NCI-H1436 treated with DMSO at 0.1 percent for 48 hours (cell line): ENCODE measurements around the gene DAB2IP.
"Not testable (repeated sequence)": the region's sequence is repeated elsewhere in the genome, so short reads cannot be mapped to it uniquely, and the experiment has no call there.

Source experiments
- DNase-seq: peaks from one replicate; lab custom pipeline; 2025; lab: John Stamatoyannopoulos, UW

Gene DAB2IP

GRCh38 chr9:121794334-121794733 is 142.9 kb downstream of the DAB2IP start:
- DNase-seq = not testable (repeated sequence)

GRCh38 chr9:121797081-121797480 is 145.6 kb downstream of the DAB2IP start:
- no peak for DNase-seq

DNA sequence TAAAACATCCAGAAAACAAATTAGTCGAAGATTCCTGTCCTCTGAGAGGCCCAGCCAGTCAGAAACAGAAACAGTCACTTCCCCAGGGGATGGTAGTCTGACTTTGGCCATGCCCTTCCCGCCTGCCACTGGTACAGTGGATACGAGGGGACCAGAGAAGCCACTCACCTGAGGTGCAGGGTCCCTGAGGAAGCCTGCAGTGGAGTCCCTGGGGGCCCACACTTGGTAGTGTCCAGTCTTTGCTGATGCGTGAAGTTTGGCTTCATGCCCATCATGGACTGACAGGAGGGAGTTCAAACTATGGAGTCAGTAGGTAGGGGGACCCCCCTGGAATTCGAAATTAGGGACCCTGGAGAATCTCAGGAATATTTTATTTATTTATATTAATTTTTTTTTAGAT is 147.5 kb downstream of the DAB2IP start:
- no peak for DNase-seq

- DNase-seq = no peak
Measured at GRCh38 chr9:121800376-121800775, 148.9 kb downstream of the DAB2IP start.

DNA sequence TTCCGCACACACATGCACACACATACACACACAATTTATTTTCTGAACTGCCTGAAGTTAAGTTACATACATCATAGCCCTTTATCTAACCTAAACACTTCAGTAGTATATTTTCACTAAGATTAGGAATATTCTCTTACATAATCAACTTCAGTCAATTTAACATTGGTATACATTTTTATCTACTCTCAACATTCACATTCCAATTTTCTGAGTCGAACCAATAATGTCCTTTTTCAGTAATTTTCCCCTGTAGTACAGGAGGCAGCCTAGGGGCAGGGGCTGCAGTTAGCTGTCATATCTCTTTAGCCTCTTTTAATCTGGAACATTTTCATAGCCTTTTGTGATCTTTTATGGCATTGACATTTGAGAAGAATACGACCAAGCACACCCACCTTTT is 150.1 kb downstream of the DAB2IP start:
- no peak for DNase-seq

GRCh38 chr9:121802753-121803152 is 151.3 kb downstream of the DAB2IP start:
- no peak for DNase-seq

DNA sequence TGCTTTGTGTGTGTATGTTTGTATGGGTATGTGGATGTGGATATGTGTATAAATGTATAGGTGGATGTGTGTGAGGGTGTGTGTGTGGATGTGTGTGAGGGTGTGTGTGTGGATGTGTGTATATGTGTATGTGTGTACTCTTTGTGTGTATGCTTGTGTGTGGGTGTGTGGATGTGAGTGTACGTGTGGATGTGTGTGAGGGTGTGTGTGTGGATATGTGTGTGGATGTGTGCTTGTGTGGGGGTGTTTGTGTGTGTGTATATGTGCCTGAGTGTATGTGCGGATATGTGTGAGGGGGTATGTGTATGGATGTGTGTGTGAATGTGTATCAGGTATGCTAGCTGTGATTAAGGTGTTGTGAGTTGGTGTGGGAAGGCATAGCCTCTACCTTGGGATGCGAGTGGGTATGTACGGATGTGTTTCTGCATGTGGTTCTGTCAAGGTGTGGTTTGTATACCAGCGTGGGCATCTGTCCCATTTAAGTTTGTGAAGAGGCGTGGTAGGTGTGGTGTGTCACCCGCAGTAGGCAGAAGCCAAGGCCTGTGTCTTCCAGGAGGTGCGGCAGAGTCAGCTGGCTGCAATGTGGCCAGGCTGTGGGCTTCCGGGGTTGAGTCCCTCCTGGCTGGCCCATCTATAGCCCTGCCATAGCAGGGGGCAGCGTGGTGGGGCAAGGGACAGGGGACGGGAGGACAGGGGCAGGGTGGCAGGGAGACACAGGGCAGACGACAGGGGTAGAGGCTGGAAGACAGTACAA is 155.8 kb downstream of the DAB2IP start:
- DNase-seq = no peak

- no peak for DNase-seq
Measured at GRCh38 chr9:121807823-121808278, 156.4 kb downstream of the DAB2IP start.

DNA sequence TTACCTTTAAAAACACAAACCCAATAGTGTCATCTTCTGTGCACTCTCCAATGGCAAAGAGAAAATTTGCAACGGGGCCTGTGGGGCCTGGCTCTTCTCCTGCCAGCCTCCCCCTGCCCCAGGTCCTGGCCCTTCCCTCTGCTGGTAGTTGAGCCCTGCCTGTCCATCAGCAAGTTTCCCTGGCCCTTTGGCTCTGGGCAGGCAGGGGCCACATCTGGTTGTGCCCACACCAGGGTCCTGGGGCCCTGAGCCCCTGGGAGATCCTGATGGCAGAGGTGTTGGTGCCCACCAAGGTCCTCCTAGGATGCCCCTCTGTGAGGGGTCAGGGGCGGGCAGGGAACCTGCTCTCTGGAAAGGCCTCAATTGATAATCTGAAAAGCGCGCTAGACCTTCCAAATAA is 157.3 kb downstream of the DAB2IP start:
- DNase-seq = no peak

DNA sequence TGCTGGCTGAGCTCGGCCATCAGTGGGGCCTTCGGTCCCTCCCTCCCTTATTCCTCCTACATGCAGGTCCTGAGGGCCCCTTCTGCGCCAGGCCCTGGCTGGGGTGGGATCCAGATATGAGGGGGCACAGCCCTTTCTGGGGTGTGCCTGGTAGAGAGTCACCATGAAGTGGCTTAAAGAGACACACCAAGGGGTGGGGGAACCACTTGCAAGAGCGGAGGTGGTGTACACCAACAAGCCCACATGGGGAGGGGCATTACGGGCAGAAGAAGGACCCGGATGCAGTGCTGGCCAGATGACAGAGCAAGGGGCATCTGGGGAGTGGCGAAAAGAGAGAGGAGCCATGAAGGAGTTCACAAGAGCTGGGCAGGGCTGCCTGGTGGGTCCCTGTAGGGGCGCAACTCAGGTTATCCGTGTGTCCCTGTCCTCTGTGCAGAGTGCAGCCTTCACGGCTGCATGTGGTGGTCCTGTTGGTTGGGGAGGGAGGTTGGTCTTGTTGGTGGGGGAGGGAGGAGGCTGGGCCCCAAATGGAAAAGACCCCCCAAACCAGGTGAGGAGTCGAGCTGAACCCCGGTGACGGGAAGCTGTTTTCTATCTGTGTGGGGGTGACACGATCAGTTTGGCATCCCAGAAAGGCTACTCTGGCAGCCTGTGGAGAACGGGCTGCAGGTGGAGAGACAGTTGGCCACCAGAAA is 158.1 kb downstream of the DAB2IP start:
- DNase-seq = no peak

DNA sequence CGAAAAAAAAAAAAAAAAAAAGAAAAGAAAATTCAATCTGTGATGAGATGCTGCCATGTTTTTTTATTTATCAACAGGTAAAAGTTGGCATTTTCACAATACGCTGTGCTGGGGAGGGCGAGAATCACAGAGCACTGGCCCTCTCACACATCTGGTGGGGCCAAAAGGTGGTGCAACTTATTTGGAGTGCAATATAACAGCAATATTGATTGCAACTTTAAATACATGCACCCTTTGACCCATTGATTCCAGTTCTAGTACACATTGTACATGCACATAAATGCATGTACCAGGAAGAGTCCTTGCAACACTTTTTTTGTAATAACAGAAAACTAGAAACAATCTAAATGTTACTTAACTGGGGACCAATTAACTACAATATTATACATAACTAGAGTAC is 159.1 kb downstream of the DAB2IP start:
- no peak for DNase-seq

GRCh38 chr9:121811140-121811539 is 159.7 kb downstream of the DAB2IP start:
- no peak for DNase-seq

GRCh38 chr9:121811751-121812150 is 160.3 kb downstream of the DAB2IP start:
- no peak for DNase-seq

- no peak for DNase-seq
Measured at GRCh38 chr9:121812159-121812735, 160.8 kb downstream of the DAB2IP start.

DNA sequence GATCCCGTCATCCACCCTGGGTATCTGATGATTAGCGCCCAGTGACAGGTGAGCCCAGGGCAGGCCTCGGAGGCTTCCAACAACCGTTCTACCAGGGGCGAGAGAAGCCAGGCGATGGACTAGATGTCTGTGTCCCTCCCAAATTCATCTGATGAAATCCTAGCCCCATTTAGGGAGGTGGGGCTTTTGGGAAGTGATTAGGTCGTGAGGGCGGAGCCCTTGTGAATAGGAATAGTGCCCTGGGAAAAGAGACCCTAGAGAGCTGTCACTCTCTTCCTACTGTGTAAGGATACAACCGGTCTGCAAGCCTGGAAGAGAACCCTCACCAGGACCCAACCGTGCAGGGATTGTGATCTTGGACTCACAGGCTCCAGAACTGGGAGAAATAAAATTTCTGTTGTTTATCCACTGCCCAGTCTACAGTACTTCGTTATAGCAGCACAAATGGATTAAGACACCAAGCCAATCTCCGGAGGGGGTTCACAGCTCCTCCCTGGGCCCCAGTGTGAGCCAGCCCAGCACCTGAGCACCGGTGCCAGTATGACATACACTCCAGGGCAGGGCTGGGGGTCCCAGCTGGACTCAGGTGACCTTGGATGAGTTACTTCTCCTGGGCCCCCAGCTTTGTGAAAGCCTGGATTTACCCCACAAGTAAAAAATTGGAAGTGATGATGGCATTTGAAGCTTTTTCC is 162.2 kb downstream of the DAB2IP start:
- no peak for DNase-seq

GRCh38 chr9:121814594-121814993 is 163.2 kb downstream of the DAB2IP start:
- no peak for DNase-seq

DNA sequence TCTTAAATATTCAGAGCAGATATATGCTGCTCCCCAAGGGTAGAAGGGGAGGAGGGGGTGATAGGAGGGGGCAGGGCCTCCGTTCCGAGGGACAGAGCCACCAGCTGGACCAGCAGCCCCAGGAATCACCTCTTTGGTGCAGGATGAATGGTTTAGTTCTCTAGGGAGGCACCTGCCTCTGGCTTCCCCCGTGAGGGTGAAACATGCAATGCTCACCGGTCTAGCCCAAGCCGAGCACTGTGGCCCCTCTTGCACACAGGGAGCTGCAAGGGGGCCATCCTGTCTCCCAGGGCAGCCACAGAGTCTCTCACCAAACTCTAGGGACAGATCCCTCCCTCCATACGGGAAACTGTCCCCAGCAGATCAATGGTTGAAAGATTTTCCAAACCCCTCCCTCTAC is 163.7 kb downstream of the DAB2IP start:
- DNase-seq = no peak

DNA sequence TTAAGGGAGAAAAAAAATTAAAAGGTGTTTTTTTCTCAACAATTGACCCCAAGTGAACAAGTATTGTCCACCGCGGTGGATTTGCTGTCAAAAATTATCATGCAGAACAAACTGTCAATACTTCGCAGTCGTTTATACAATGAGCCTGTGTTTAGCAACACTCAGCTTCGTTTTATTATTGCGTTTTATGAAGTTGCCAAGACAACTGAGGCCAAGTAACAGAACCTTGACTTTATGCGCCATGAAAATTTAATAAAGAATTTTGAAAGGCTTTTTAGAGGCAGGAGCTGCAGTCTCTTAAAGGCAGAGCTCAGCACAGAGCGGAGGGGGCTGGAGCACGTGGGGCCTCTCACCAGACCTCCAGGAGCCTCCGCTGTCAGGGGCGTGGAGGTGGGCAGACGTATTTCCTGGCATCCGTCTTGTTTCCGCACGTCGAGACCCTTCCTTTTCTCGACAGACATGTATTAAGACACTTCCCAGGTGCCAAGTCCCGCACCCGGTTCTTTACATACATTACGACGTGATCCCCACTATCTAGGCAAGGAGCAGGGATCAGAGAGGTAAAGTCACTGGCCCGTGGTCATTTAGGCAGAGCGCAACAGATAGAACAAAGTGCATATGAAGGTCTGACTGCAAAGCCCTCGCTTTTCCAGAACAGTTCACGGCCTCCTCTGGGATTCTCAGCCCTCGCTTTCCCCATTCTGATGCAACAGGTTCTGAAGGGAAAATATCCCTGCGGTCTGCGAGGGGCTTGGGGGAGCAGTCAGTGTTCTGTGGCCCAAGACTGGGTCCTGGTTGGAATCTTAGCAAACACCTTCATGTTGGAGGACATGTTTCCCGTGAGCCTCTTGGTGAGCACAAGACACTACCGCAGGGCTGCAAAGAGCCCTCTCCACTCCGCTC is 164.4 kb downstream of the DAB2IP start:
- DNase-seq = no peak

DNA sequence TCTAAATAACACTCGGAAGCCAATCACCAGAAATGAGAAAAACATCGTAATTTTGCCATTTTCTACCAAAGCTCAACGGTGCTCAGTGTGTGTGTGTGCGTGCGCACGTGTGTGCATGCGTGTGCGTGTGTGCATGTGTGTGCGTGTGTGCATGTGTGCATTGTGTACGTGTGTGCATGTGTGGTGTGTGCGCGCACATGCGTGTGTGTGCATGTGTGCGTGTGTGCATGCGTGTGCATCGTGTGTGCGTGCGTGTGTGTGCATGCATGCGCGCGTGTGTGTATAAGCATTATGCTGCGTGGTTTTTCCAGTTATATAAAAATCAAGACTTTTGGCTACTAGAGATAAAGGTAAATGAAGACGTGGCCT is 165.0 kb downstream of the DAB2IP start:
- DNase-seq = no peak

- DNase-seq = no peak
Measured at GRCh38 chr9:121816845-121817450, 165.5 kb downstream of the DAB2IP start.

DNA sequence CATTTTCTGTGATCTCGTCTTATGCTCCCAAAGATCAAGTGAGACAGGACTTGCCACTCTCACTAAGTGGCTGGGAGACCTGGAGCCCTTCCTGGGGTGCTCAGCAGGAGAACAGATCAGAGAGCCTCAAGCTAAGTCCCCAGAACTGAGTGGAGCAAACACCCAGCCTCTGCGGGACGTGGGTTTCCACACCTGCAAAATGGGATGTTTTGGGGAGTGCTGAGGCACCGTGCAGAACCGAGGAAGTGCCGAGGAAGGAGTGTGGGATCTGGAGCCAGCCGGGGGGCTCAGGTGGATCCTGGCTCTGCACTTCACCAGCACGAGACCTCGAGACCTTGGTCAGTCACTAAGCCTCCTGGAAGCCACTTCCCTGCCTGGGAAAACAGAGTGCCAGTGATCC is 166.0 kb downstream of the DAB2IP start:
- DNase-seq = no peak
